H9 (cell line): ENCODE measurements around the gene DUSP6. TPM values are rescaled to one million over a fixed set of nuclear protein-coding genes. Genes with fewer than 3 reads are reported as not detected.

Experiments
- DNase-seq: peaks from one replicate; pipeline ENCODE4 v3.0.0-alpha.2; 2017
- H2AFZ ChIP-seq: one replicate; pipeline ENCODE4 v1.6.1; 2013; ENCODE audit warnings: mild to moderate bottlenecking, low read length, control low read depth, moderate library complexity
- H2AK5ac ChIP-seq: 2 replicates; pipeline ENCODE4 v1.6.1; 2013; ENCODE audit warnings: low read length, control low read depth, mixed read lengths; ENCODE audit not compliant: insufficient read length
- H2BK120ac ChIP-seq: one replicate; pipeline ENCODE4 v1.6.1; 2013; ENCODE audit warnings: low read depth, mild to moderate bottlenecking, low read length, control low read depth, inconsistent platforms; ENCODE audit not compliant: poor library complexity, severe bottlenecking
- H2BK12ac ChIP-seq: 2 replicates; pipeline ENCODE4 v1.6.1; 2013; ENCODE audit warnings: low read length, control low read depth, mixed read lengths, low read depth; ENCODE audit not compliant: insufficient read length
- H2BK15ac ChIP-seq: 2 replicates; pipeline ENCODE4 v1.6.1; 2013; ENCODE audit warnings: low read depth, low read length, control low read depth
- H2BK20ac ChIP-seq: one replicate; pipeline ENCODE4 v1.6.1; 2013; ENCODE audit warnings: low read depth, mild to moderate bottlenecking, low read length, control low read depth, inconsistent platforms; ENCODE audit not compliant: poor library complexity, severe bottlenecking
- H2BK5ac ChIP-seq: 2 replicates; pipeline ENCODE4 v1.6.1; 2013; ENCODE audit warnings: low read length, control low read depth, mixed read lengths; ENCODE audit not compliant: insufficient read length
- H3K14ac ChIP-seq: 2 replicates; pipeline ENCODE4 v1.6.1; 2013; ENCODE audit warnings: low read length, control low read depth; ENCODE audit not compliant: insufficient read depth
- H3K18ac ChIP-seq: 2 replicates; pipeline ENCODE4 v1.6.1; 2013; ENCODE audit warnings: low read depth, mild to moderate bottlenecking, mixed read lengths, low read length, control low read depth; ENCODE audit not compliant: insufficient read length
- H3K23ac ChIP-seq: 2 replicates; pipeline ENCODE4 v1.6.1; 2013; ENCODE audit warnings: low read length, control low read depth, mixed read lengths, low read depth; ENCODE audit not compliant: insufficient read length
- H3K23me2 ChIP-seq: 2 replicates; pipeline ENCODE4 v1.6.1; 2013; ENCODE audit warnings: low read depth, mild to moderate bottlenecking, mixed read lengths, low read length, control low read depth; ENCODE audit not compliant: insufficient read length, poor library complexity, severe bottlenecking
- H3K27ac ChIP-seq: 2 replicates; pipeline ENCODE4 v1.5.1; 2013; ENCODE audit warnings: low read length, control low read depth, mixed read lengths, low read depth; ENCODE audit not compliant: insufficient read length
- H3K27me3 ChIP-seq: 2 replicates; pipeline ENCODE4 v1.6.1; 2013; ENCODE audit warnings: low read length, control low read depth, inconsistent platforms; ENCODE audit not compliant: insufficient read depth
- H3K4ac ChIP-seq: 2 replicates; pipeline ENCODE4 v1.6.1; 2013; ENCODE audit warnings: low read depth, mild to moderate bottlenecking, control low read depth, inconsistent platforms, low read length, moderate library complexity
- H3K4me1 ChIP-seq: 2 replicates; pipeline ENCODE4 v1.6.1; 2013; ENCODE audit warnings: low read length, control low read depth, inconsistent platforms; ENCODE audit not compliant: insufficient read depth
- H3K4me2 ChIP-seq: 2 replicates; pipeline ENCODE4 v1.6.1; 2013; ENCODE audit warnings: low read length, control low read depth, mixed read lengths; ENCODE audit not compliant: insufficient read length, insufficient read depth
- H3K56ac ChIP-seq: 2 replicates; pipeline ENCODE4 v1.6.1; 2013; ENCODE audit warnings: low read depth, mild to moderate bottlenecking, mixed read lengths, low read length, control low read depth; ENCODE audit not compliant: insufficient read length
- H3K79me1 ChIP-seq: 2 replicates; pipeline ENCODE4 v1.6.1; 2013; ENCODE audit warnings: low read depth, mild to moderate bottlenecking, moderate library complexity, low read length, control low read depth, inconsistent platforms; ENCODE audit not compliant: insufficient read depth, poor library complexity, severe bottlenecking
- H3K79me2 ChIP-seq: 2 replicates; pipeline ENCODE4 v1.6.1; 2013; ENCODE audit warnings: low read length, control low read depth, inconsistent platforms; ENCODE audit not compliant: insufficient read depth
- H3K9ac ChIP-seq: 2 replicates; pipeline ENCODE4 v1.6.1; 2013; ENCODE audit warnings: low read length, control low read depth, mixed read lengths; ENCODE audit not compliant: insufficient read length; ENCODE audit errors: extremely low read depth
- H3K9me3 ChIP-seq: one replicate; pipeline ENCODE4 v1.6.1; 2013; ENCODE audit warnings: low read depth, low read length, inconsistent platforms; ENCODE audit not compliant: control insufficient read depth
- H3T11ph ChIP-seq: one replicate; pipeline ENCODE4 v1.6.1; 2013; ENCODE audit warnings: mild to moderate bottlenecking, low read length, control low read depth, inconsistent platforms
- H4K20me1 ChIP-seq: one replicate; pipeline ENCODE4 v1.6.1; 2013; ENCODE audit not compliant: control insufficient read depth, insufficient read length, insufficient read depth
- H4K5ac ChIP-seq: 2 replicates; pipeline ENCODE4 v1.6.1; 2013; ENCODE audit warnings: low read depth, mild to moderate bottlenecking, mixed read lengths, low read length, control low read depth; ENCODE audit not compliant: insufficient read length
- H4K8ac ChIP-seq: replicated peaks from 2 replicates; pipeline ENCODE4 v1.6.1; 2013; ENCODE audit warnings: low read length, control low read depth, mixed read lengths, low read depth; ENCODE audit not compliant: insufficient read length
- H4K91ac ChIP-seq: 2 replicates; pipeline ENCODE4 v1.6.1; 2013; ENCODE audit warnings: low read depth, mild to moderate bottlenecking, moderate library complexity, mixed read lengths, low read length, control low read depth; ENCODE audit not compliant: insufficient read length
- H3K27ac Mint-ChIP-seq, 3 experiments: 2 replicates in 2 of 3; 3 replicates in 1 of 3; pipeline ENCODE4 v1.8.0; 2020 to 2021; ENCODE audit warnings: mixed read lengths in 3 of 3, mild to moderate bottlenecking in 1 of 3, moderate library complexity in 1 of 3
- H3K27me3 Mint-ChIP-seq: 2 replicates; pipeline ENCODE4 v1.8.0; 2021; ENCODE audit warnings: low read depth, mild to moderate bottlenecking, moderate library complexity, mixed read lengths
- H3K36me3 Mint-ChIP-seq, 3 experiments: 2 replicates in 2 of 3; 3 replicates in 1 of 3; pipeline ENCODE4 v1.8.0; 2020 to 2021; ENCODE audit warnings: low read depth in 3 of 3, mixed read lengths in 3 of 3; ENCODE audit not compliant: insufficient read depth in 1 of 3
- H3K4me1 Mint-ChIP-seq, 2 experiments: 2 replicates each; pipeline ENCODE4 v1.8.0; 2020; ENCODE audit warnings: mixed read lengths in 2 of 2
- H3K4me3 Mint-ChIP-seq, 2 experiments: 2 replicates in 1 of 2; 3 replicates in 1 of 2; pipeline ENCODE4 v1.8.0; 2020 to 2021; ENCODE audit warnings: mild to moderate bottlenecking in 2 of 2, mixed read lengths in 2 of 2, moderate library complexity in 1 of 2
- H3K9me3 Mint-ChIP-seq, 2 experiments: 2 replicates in 1 of 2; 3 replicates in 1 of 2; pipeline ENCODE4 v1.8.0; 2020; ENCODE audit warnings: mild to moderate bottlenecking in 2 of 2, mixed read lengths in 2 of 2, moderate library complexity in 1 of 2
- CTCF ChIP-seq: fragments of 200-600 bp; sonication (generic); conservative IDR thresholded peaks from 3 replicates; pipeline ENCODE4 v1.8.0; 2021; ENCODE audit warnings: antibody characterized with exemption, mild to moderate bottlenecking
- WGBS: extraction: QIAGEN DNeasy Blood & Tissue Kit; methylation state at CpG from one replicate; pipeline ENCODE4 v1.1.7; 2013; ENCODE audit warnings: missing lambda C conversion rate, low lambda C conversion rate, mixed read lengths; ENCODE audit not compliant: insufficient read length; ENCODE audit errors: extremely low coverage; 5-methylcytosine and 5-hydroxymethylcytosine counted together
- total RNA-seq: library from RNA; stranded (reverse); gene quantifications from 2 replicates; pipeline ENCODE4 v1.2.1, GENCODE V29; 2021

Gene DUSP6
- total RNA-seq, 1 experiment from 2014 or later = 35.3 TPM

- no peak overlapping the region for H2BK20ac ChIP-seq
- H2BK15ac ChIP-seq = no peak overlapping the region
- H3K79me2 ChIP-seq = peaks cover 24% of the 10 kb centered on the region; the same call in 1 of the 2 replicates
- no peak overlapping the region for H2BK5ac ChIP-seq
- H3K27me3 Mint-ChIP-seq = peaks cover 79% of the 10 kb centered on the region
- no peak overlapping the region for H4K5ac ChIP-seq
- H3K14ac ChIP-seq = no peak overlapping the region
- peaks cover 69 to 77% of the 10 kb centered on the region in 2 experiments for H3K4me1 Mint-ChIP-seq
- no peak overlapping the region for H3K4ac ChIP-seq
- H3K4me3 Mint-ChIP-seq = peak overlapping the region; percentile 90 to 100
- no peaks in the 10 kb centered on the region for H3K9me3 ChIP-seq
- H2AFZ ChIP-seq = no peak overlapping the region
- peak overlapping the region in 2 of 3 experiments; percentile 64 to 99; a peak in 3 of 7 replicates for H3K27ac Mint-ChIP-seq
- no peaks in the 10 kb centered on the region; the same call in 1 of the 2 replicates for H3K27me3 ChIP-seq
- peak; percentile 87 for DNase-seq
- peaks cover 3% of the 10 kb centered on the region for H4K20me1 ChIP-seq
- H3K9ac ChIP-seq = peak overlapping the region; percentile 85
- peaks cover 0 to 28% of the 10 kb centered on the region in 2 experiments; a peak in 4 of 5 replicates for H3K9me3 Mint-ChIP-seq
- no peak for TF ChIP-seq CTCF
- H3K56ac ChIP-seq = no peak overlapping the region
- H2BK12ac ChIP-seq = no peak overlapping the region
- H3K18ac ChIP-seq = no peak overlapping the region
- H3K23me2 ChIP-seq = peaks cover 19% of the 10 kb centered on the region
- H3K4me1 ChIP-seq = peaks cover 10% of the 10 kb centered on the region; the same call in 1 of the 2 replicates
- H2BK120ac ChIP-seq = no peak overlapping the region
- no peak overlapping the region for H3K23ac ChIP-seq
- peak overlapping the region; percentile 84 for H3K4me2 ChIP-seq
- peak overlapping the region; percentile 52 for H3K27ac ChIP-seq
- no peak overlapping the region for H4K91ac ChIP-seq
- H3K36me3 Mint-ChIP-seq = peaks cover 19 to 52% (median 35%) of the 10 kb centered on the region in 3 experiments; a peak in 6 of 7 replicates
- no peaks in the 10 kb centered on the region for H3K79me1 ChIP-seq
- WGBS = no CpG with 5 or more reads among the region's 6 CpGs
- H4K8ac ChIP-seq = no peak overlapping the region
- no peak overlapping the region for H3T11ph ChIP-seq
- no peak overlapping the region for H2AK5ac ChIP-seq
Observed at GRCh38 chr12:89349814-89350213, 2.5 kb downstream of the DUSP6 start.
